Left ventricle myocardium inferior (tissue), 1 donor: Measurements from ENCODE around the gene CLCN2. TPM values are rescaled to one million over a fixed set of nuclear protein-coding genes. Genes with fewer than 3 reads are reported as not detected.

ENCODE experiments used
- DNase-seq: peaks from one replicate; pipeline ENCODE4 v3.0.0-alpha.2; 2020
- H3K27ac ChIP-seq: fragments of 200-600 bp; replicated peaks from 2 replicates; pipeline ENCODE4 v1.8.0; 2021
- H3K27me3 ChIP-seq: fragments of 200-600 bp; 2 replicates; pipeline ENCODE4 v1.8.0; 2021; ENCODE audit warnings: low read depth
- H3K36me3 ChIP-seq: fragments of 200-600 bp; 2 replicates; pipeline ENCODE4 v1.8.0; 2021
- H3K4me1 ChIP-seq: fragments of 200-600 bp; 2 replicates; pipeline ENCODE4 v1.8.0; 2021
- H3K4me3 ChIP-seq: fragments of 200-600 bp; 2 replicates; pipeline ENCODE4 v1.8.0; 2021; ENCODE audit warnings: mild to moderate bottlenecking, moderate library complexity
- H3K9me3 ChIP-seq: fragments of 200-600 bp; replicated peaks from 2 replicates; pipeline ENCODE4 v1.8.0; 2021
- intact Hi-C: fragments of 100-400 bp; cut with micrococcal nuclease; formaldehyde crosslinking; loops from one replicate; pipeline ENCODE4 v1.11.0; 2022
- total RNA-seq: library from RNA; stranded (reverse); fragmentation: NEBNext Ultra II Directional; extraction: Animal tissue kit (Norgen Biotek cat#: 25700); gene quantifications from one replicate; pipeline ENCODE4 v1.2.1, GENCODE V29; 2021
- TF ChIP-seq, protein P1 (sequence below): fragments of 200-600 bp; IDR thresholded peaks from 2 replicates; pipeline ENCODE4 v1.8.0; 2021; ENCODE audit warnings: antibody characterized with exemption, mild to moderate bottlenecking, borderline replicate concordance
- donor health status: DM: no; HTN: yes; CAD: no; lungs with severe emphysema.

Gene CLCN2
- total RNA-seq, 1 donor from 2014 or later = 1.7 TPM

- no peak for DNase-seq
- TF ChIP-seq, protein P1, sequence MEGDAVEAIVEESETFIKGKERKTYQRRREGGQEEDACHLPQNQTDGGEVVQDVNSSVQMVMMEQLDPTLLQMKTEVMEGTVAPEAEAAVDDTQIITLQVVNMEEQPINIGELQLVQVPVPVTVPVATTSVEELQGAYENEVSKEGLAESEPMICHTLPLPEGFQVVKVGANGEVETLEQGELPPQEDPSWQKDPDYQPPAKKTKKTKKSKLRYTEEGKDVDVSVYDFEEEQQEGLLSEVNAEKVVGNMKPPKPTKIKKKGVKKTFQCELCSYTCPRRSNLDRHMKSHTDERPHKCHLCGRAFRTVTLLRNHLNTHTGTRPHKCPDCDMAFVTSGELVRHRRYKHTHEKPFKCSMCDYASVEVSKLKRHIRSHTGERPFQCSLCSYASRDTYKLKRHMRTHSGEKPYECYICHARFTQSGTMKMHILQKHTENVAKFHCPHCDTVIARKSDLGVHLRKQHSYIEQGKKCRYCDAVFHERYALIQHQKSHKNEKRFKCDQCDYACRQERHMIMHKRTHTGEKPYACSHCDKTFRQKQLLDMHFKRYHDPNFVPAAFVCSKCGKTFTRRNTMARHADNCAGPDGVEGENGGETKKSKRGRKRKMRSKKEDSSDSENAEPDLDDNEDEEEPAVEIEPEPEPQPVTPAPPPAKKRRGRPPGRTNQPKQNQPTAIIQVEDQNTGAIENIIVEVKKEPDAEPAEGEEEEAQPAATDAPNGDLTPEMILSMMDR = no peak
- intact Hi-C loops = no loop called here
These were observed 64.8 kb downstream of the CLCN2 start for GRCh38 chr3:184296616-184297015.

More at GRCh38 chr3:184296616-184297015, 64.8 kb downstream of the CLCN2 start:
- Histone ChIP-seq H3K4me1 (peaks cover 28% of the 10 kb centered on the region), H3K27ac (no peak overlapping the region), H3K27me3 (peaks cover 11% of the 10 kb centered on the region), H3K36me3 (peaks cover 16% of the 10 kb centered on the region), H3K9me3 (no peaks in the 10 kb centered on the region), H3K4me3 (no peak overlapping the region)

Other genes starting within 250 kb of the CLCN2 start
- gene EIF2B5, start 226.2 kb downstream of the CLCN2 start, total RNA-seq = 32.1 TPM
- gene DVL3, start 206.2 kb downstream of the CLCN2 start, total RNA-seq = 63.5 TPM
- gene AP2M1, start 186.8 kb downstream of the CLCN2 start, total RNA-seq = 336 TPM
- gene ABCF3, start 175.4 kb downstream of the CLCN2 start, total RNA-seq = 70.2 TPM
- not detected for gene VWA5B2, start 132.0 kb downstream of the CLCN2 start, total RNA-seq
- gene ALG3, start 112.6 kb downstream of the CLCN2 start, total RNA-seq = 16.1 TPM
- gene EEF1AKMT4, start 111.9 kb downstream of the CLCN2 start, total RNA-seq = 1.6 TPM
- 0.16 TPM for gene CAMK2N2, start 100.1 kb downstream of the CLCN2 start, total RNA-seq
- not detected for gene ECE2, start 85.6 kb downstream of the CLCN2 start, total RNA-seq
- gene PSMD2, start 62.4 kb downstream of the CLCN2 start, total RNA-seq = 213 TPM
- gene EIF4G1, start 47.0 kb downstream of the CLCN2 start, total RNA-seq = 224 TPM
- 30.2 TPM for gene FAM131A, start 24.0 kb downstream of the CLCN2 start, total RNA-seq
- 24.3 TPM for gene POLR2H, start 105 bp upstream of the CLCN2 start, total RNA-seq
- gene THPO, start 16.6 kb upstream of the CLCN2 start, total RNA-seq = 0.11 TPM
- 6.5 TPM for gene CHRD, start 18.4 kb upstream of the CLCN2 start, total RNA-seq
- 5.0 TPM for gene EPHB3, start 200.2 kb upstream of the CLCN2 start, total RNA-seq